HG02759 (cell line): ENCODE measurements around the gene SLC5A10.
A peak's percentile ranks its signal among the peaks of the same experiment; 100 is the strongest.
"Not testable (repeated sequence)": the region's sequence is repeated elsewhere in the genome, so short reads cannot be mapped to it uniquely, and the experiment has no call there.

ENCODE experiments used
- ATAC-seq: cut with Tn5 transposase; IDR thresholded peaks from one replicate; pipeline ENCODE4 v1.9.1; 2021; ENCODE audit warnings: mild to moderate bottlenecking, moderate library complexity; ENCODE audit not compliant: unreplicated experiment

The SLC5A10 gene

DNA sequence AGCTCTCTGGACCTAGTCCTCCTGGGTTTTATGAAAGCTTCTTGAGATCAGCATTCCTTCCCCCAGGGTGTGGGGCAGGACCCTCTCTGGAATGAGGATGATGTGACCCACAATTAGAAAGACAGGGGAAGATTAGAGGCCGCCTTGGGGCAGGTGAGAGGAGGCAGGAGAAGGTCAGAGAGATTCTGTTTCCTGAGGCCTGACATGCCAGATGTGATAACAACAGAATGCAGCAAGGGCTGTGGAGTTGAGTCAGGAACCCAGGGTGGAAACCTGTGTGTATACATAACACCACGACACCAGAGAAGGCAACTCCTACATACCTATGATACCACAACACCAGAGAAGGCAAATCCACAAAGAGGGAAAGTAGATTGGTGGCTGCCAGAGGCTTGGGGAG is 5.4 kb upstream of the SLC5A10 start:
- no peak for ATAC-seq

DNA sequence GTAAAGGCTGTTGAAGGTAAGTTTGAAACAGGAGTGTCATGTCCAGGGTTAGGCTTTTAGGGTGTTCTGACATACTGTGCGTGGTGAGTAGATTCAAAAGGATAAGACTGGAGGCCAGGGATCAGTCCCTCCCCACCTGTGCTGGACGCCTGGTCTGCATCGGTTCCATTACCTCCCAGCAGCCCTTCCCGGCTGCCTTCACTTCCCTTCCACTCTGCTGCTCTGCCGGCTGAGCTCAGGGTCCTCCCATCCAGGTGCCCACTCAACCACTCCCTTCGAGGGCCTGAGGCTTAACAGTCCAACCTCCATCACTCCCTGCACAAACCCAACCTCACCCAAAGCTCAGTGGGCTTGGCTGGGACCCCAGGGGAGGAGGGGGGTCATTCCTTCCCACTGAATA is 4.1 kb upstream of the SLC5A10 start:
- ATAC-seq = no peak

DNA sequence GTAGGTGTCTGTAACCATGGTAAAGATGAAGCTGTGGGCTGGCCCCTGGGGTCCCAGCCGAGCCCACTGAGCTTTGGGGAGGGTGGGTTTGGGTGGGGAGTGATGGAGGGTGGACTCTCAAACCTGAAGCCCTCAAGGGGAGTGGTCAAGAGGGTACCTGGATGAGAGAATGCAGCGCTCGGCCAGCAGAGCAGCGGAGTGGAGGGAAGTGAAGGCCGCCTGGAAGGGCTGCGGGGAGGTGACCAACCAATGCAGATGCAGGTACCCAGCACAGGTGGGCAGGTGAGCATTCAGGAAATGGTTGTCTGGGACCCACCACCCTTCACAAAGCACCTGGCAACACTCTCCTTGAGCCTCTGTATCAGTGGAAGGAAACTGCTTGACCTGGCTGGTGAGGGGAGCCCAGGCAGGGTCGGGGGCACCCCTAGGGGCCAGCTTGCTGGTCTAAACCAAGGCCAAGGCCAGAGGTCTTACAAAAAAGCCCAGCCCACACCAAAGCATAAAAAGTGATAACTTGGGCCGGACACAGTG is 3.4 kb upstream of the SLC5A10 start:
- ATAC-seq = no peak

DNA sequence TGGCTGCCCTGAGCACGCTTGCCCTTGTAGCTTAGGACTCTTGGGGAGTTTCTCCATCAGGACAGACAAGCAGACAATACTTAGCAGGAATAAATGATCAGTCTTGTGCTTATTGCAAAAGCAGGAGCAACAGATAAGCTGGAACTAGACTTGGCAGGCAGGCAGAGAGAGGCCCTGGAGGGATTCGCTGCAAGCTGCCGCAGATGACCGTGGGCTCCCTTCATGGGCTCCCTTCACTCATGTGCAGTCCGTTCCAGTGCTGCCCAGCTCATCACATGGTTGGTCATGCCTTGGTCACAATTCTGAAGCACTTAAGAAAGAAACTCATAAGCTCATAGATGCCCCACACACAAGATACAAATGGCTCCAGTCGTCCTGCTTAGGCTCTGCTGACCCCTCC is 2.4 kb upstream of the SLC5A10 start:
- no peak for ATAC-seq

DNA sequence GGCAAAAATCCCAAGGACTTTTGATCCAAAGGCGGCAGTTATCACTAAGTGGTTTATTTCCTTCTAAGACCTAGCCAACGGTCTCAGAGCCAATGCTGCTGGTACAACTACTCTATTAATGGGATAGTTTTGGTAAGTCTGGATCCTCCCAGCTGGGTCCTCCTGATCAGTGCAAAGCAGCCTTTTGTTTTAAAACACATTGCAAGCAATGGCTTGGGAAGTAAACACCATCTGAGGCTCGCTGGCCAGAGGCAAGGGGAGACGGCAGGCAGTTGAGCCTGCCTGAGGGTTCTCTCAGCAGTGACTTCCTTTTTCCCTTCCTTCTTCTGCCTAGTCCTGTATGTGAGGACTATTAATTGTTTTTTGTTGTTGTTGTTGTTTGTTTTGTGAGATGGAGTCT is 1.6 kb upstream of the SLC5A10 start:
- ATAC-seq = no peak

DNA sequence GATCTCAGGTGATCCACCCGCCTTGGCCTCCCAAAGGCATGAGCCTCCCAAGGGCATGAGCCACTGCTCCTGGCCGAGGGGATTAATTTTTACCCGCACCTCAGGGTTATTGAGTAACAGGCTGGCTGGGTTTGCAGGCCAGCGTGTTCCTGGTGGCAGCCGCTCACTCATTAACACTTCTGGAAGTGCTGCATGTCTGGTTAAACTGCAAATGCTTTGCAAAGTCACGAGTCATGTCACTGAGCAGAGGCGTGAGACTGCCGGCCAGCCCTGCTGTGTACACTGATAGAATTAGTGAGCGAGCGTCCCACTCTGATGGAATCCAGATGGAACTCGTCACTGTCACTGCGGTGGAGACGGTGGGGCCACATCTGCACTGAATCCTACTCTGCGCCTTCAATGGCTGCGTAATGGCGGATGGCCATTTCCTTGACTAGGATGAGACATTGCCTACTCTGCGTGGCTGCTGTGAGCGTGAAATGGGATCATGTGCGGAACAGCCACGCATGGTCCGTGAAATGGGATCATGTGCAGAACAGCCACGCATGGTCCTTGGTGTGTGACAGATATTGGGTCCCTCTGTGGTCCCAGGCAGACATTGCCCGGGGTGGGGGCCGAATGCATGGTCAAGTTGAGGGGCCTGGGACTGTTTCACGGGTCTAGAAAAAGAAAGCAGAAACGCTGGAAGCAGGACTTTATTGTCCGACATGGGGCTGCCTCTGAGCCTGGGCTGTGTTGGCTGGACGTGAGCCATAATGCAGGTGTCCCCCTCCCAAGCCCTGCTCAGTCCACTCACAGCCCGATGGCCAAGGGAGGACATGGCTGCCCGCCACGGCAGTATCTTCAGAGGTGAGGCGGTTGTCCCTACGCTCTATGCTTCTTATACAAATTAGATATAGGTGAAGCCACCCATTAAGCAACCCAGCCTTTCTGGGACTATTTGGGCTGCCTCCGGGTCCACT is 740 bp upstream of the SLC5A10 start:
- no peak for ATAC-seq

DNA sequence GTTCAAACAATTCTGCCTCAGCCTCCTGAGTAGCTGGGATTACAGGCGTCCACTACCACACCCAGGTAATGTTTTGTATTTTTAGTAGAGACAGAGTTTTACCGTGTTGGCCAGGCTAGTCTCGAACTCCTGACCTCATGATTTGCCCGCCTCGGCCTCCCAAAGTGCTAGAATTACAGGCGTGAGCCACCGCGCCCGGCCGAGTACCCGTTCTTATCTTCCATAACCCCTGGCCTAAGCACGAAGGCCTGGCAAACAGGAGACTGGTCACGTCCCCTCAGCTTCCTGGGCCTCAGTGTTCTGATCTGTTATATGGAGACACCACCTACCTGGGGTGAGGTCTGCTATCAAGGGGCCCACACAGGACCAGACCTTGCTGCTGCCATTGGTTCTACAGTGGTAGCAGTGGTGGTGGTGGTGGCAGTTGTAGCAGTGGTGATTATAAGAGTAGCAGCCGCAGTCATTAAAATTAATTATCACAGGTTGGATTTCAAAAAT is 1.3 kb downstream of the SLC5A10 start:
- no peak for ATAC-seq

DNA sequence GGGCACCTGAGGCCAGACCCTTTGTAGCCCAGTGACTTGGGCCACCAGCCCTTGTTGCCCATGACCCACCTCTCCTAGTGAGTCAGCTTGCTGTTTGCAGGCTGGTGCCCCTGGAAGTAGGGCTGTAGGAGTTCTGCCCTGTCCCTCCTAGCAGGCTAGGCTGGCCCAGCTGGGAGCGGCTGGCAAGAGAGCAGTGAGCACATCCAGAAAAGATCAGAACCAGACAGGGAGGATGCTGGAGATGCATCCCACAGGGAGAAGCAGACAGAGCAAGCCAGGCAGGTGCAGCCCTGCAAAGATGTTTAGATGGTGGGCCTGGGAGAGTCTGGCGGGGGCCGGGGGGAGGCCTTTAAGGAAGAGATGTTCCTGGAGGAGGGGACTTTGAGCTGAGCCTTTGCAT is 2.4 kb downstream of the SLC5A10 start:
- ATAC-seq = no peak

DNA sequence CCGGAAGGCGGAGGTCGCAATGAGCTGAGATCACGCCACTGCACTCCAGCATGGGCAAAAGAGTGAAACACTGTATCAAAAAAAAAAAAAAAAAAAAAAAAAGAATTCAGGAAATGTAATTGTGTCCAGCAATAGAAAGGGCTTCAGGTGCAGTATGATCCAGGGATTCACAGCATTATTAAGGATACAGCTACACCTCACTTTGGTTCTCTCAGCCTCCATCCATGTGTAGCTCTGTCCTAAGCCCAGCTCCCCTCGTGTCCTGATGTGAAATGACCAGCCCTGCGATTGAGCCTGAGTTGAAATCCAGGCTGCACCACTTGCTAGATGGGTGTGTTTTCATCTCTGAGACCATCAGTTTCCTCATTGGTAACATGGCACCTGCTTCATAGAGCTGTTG is 3.0 kb downstream of the SLC5A10 start:
- ATAC-seq = no peak

DNA sequence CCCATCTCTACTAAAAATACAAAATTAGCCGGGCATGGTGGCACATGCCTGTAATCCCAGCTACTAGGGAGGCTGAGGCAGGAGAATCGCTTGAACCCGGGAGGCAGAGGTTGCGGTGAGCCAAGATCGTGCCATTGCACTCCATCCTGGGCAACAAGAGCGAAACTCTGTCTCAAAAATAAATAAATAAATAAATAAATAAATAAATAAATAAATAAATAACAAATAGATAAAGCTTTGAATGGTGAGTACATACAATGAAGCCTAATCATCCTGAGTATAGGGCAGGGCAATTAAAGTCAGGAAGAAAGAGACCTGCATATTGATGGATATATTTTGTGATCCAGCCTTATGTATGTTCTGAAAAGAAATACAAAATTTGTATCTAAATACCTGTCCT is 4.1 kb downstream of the SLC5A10 start:
- ATAC-seq = not testable (repeated sequence)

DNA sequence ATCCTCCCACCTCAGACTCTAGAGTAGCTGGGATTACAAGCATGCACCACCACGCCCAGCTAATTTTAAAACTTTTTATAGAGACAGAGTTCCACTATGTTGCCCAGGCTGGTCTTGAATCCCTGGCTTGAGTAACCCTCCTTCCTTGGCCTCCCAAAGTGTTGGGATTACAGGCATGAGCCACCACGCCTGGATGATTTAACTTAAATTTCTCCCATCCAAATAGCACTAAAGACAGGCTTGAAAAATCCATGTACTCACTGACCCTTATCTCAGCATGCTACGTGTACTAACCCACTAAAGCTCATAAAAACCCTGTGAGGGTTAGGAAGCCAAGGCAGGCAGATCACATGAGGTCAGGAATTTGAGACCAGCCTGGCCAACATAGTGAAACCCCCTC is 4.6 kb downstream of the SLC5A10 start:
- ATAC-seq = no peak

DNA sequence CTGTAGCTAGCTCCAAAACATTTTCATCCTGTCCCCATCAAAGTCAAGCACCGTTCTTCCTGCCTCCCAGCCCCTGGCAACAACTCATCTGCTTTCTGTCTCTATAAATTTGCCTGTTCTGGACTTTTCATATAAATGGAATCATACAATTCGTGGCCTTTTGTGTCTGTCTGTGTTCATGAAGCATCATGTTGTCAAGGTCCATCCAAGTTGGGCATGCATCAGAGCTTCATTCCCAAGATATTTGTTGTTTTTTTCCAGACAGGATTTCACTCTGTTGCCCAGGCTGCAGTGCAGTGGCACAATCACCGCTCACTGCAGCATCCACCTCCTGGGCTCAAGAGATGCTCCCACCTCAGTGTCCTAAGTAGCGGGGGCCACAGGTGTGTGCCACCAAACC is 5.9 kb downstream of the SLC5A10 start:
- ATAC-seq = no peak

DNA sequence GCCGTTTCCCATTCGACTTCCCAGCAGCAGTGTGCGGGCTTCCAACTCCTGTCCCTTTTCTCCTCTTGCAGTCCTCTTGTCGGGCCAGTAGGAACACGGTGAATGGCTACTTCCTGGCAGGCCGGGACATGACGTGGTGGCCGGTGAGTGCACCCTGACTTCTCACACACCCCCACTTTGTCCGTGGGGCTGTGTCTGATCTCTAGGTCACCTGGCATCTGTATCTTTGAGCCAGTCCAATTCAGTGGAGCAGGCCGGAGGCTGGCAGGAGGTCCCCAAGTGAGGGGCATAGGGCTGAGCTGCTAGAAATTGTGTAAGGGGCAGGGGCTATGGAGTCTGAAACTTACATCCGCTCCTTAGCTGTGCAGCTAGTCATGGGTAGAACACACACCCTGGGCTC is 6.6 kb downstream of the SLC5A10 start:
- no peak for ATAC-seq

DNA sequence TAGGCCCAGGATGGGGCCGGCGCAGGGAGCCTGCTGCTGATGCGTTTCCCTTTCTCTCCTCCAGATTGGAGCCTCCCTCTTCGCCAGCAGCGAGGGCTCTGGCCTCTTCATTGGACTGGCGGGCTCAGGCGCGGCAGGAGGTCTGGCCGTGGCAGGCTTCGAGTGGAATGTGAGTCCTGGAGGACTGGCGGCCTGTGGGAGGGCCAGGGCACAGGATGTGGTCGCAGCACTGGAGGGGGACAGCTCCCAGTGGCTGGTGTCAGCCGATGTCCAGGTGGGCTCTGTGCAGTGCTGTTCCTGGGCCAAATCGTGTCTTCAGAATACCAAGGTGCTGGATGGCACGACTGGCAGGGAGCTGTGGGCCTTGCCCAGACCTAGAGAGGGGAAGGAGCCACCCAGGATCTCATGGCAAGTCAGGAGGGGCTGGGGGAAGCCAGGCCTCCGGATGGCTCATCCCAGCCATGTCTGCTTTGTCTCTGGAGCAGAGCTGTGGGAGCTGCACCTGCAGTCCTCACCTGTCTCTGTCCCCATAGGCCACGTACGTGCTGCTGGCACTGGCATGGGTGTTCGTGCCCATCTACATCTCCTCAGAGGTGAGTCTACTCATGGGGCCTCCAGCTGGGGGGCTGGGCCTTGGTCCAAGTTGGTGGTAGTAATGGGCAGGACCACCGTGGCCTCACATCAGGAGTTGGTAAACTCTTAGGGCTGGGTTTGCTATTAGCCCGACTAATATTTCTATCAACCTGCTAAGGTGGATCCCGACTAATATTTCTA is 7.3 kb downstream of the SLC5A10 start:
- ATAC-seq = no peak

DNA sequence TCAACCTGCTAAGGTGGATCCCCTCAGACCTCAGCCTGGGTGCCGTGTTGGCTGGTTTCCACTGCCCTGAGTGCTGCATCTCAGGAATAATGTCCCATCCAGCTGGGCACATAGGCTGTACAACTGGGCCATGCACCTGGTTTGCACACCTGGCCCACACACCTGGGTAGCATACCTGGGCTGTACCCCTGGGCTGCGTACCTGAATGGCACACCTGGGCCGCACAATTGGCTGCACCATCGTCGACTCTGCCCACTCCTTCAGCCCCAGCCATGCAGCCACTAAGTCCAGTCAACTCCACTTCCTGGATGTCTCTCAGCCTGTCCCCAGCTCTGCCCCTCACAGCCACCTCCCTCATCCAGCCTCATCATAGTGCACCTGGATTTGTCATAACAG is 7.9 kb downstream of the SLC5A10 start:
- ATAC-seq = no peak

DNA sequence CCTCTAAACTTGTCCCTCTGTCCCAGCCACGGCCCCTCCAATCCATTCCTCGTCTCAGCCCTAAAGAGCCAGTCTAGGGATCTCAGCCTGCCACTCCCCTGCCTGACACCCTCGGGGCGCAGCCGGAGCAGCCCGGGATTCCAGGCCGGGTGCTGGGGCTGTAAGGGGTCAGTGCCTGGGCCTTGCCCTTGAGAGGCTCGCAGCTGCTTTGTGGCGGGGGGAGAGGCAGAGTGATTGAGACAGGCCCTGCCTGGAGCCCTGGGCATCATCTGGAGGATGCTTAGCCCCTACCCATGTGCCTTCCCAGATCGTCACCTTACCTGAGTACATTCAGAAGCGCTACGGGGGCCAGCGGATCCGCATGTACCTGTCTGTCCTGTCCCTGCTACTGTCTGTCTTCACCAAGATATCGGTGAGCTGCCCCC is 8.3 kb downstream of the SLC5A10 start:
- ATAC-seq = no peak

DNA sequence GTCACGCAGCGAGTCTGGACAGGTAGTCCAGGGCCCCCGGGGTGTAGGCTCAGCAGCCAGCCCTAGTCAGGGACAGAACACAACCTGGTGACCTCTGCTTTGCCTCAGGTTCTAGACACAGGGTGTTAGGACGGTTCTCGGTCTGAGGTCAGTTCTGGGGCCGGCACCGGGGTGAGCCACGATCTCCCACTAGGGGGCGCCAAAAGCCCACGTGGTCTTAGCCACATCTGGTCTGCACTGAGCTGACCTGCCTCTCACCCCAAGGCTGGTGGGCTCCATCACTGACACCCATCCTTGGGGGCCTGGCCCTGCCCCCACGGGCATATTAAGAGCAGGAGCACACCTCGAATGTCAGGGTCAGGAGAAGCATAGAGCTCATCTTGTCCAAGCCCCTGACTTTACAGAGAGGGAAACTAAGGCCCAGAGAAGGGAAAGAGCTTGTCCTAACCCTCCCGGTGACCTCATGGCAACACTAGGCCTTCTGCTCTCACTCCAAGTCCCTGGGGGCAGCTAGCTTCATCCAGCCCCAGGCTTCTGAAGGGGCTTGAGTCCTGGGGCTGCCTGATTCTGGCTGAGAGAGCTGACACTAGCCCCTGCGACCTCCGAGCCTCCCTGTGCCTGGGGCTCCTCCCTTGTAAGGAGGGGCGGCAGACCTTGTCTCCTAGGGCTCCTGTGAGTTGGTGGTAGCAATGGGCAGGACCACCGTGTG is 9.0 kb downstream of the SLC5A10 start:
- peak; percentile 67 for ATAC-seq

DNA sequence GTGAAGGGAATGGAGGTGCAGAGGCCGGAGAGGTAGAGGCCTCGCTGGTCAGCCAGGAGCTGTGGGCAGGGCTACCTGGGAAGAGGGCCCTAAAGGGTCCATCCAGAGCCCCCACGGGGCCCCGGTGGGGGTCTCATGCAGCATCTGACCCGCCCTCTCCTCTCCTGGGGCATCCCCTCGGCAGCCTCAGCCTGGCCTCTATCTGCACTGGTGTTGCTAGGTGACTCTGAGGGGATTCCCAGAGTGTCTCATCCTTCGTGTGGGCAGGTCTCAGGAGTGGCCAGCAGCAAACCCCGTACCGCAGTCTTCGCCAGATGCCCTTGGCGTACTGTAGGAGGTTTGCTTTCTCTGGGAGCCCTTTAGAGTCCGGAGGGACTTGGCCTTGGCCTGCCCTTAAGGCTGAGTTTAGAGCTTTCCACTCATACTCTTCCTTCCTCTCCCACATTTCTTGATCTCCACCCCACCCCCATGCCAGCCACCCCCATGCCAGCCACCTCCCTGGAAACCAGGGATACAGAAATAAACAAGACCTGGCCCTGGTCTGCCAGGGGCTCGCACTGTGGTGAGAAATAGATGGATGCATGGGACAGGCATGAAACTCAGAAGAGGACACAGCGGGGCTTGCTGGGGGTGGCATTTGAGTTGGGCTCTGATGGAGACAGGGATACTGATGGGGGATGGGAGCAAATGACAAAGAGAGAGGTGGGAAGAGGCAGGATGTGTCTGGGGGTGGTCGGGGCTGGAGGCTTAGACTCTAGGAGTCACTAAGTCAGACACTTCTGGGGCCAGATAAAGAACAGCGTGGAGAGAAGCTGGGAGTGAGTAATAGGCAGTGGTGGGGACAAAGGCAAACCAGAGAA is 9.9 kb downstream of the SLC5A10 start:
- no peak for ATAC-seq

DNA sequence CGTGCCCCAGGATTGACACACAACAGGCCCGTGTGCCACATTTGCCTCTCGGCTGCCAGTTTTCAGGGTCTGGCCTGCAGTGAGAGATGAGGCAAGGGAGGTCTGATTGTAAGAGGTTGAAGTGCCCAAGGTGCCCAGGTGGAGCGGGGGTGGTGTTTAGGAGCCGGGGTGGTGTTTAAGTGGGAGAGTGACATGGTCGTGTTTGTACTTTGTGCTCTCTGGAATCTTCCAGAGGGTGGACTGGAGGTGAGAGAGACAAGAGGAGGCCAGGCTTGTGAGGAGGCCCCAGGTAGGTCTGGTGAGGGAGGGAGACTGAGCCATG is 10.5 kb downstream of the SLC5A10 start:
- no peak for ATAC-seq
